Measurements from ENCODE around the gene FBXL7.

The FBXL7 gene

GRCh38 chr5:15898641-15899040 is 398.7 kb downstream of the FBXL7 start:
- H3K27me3 ChIP-seq (replicated peaks), result no peaks in the 10 kb centered on the region
- no peak for DNase-seq
- no peak for TF ChIP-seq CTCF (IDR thresholded peaks at IDR 0.05; ENCODE audit: low read depth, low read length, missing control alignments)
- in situ Hi-C loops (cut with HindIII; ENCODE audit: low pct_ligation_motif_present, low sequenced_read_pairs), result no loop called here
- no peak overlapping the region for H3K27ac ChIP-seq
- no peaks in the 10 kb centered on the region for H3K36me3 ChIP-seq (replicated peaks)
- no peak overlapping the region for H3K4me3 ChIP-seq (ENCODE audit: low read depth, low read length)

- H3K27me3 ChIP-seq (replicated peaks), result no peaks in the 10 kb centered on the region
- no peak overlapping the region for H3K4me3 ChIP-seq (ENCODE audit: low read depth, low read length)
- DNase-seq, result no peak
- no peaks in the 10 kb centered on the region for H3K36me3 ChIP-seq (replicated peaks)
- in situ Hi-C loops (cut with HindIII; ENCODE audit: low pct_ligation_motif_present, low sequenced_read_pairs), result no loop called here
- no peak overlapping the region for H3K27ac ChIP-seq
- no peak for TF ChIP-seq CTCF (IDR thresholded peaks at IDR 0.05; ENCODE audit: low read depth, low read length, missing control alignments)
Observed at GRCh38 chr5:15899481-15899880, 399.5 kb downstream of the FBXL7 start.

- H3K27ac ChIP-seq, result no peak overlapping the region
Observed at GRCh38 chr5:15901151-15901550, 401.2 kb downstream of the FBXL7 start.

GRCh38 chr5:15902066-15902465 is 402.1 kb downstream of the FBXL7 start:
- H3K36me3 ChIP-seq (replicated peaks), result no peaks in the 10 kb centered on the region
- no peak overlapping the region for H3K27ac ChIP-seq
- DNase-seq, result no peak
- no peaks in the 10 kb centered on the region for H3K27me3 ChIP-seq (replicated peaks)
- TF ChIP-seq CTCF (IDR thresholded peaks at IDR 0.05; ENCODE audit: low read depth, low read length, missing control alignments), result no peak
- in situ Hi-C loops (cut with HindIII; ENCODE audit: low pct_ligation_motif_present, low sequenced_read_pairs), result no loop called here
- no peak overlapping the region for H3K4me3 ChIP-seq (ENCODE audit: low read depth, low read length)

More at GRCh38 chr5:15901151-15901550, 401.2 kb downstream of the FBXL7 start:
- Histone ChIP-seq H3K36me3 (replicated peaks) (no peaks in the 10 kb centered on the region), H3K4me3 (ENCODE audit: low read depth, low read length) (no peak overlapping the region), H3K27me3 (replicated peaks) (no peaks in the 10 kb centered on the region)
- in situ Hi-C loops (cut with HindIII; ENCODE audit: low pct_ligation_motif_present, low sequenced_read_pairs), result no loop called here
- TF ChIP-seq CTCF (IDR thresholded peaks at IDR 0.05; ENCODE audit: low read depth, low read length, missing control alignments), result no peak
- no peak for DNase-seq

GRCh38 chr5:15904899-15905830 is 405.2 kb downstream of the FBXL7 start:
- no peak for TF ChIP-seq CTCF (IDR thresholded peaks at IDR 0.05; ENCODE audit: low read depth, low read length, missing control alignments)
- DNase-seq, result no peak
- no peak overlapping the region for H3K27ac ChIP-seq
- no peaks in the 10 kb centered on the region for H3K36me3 ChIP-seq (replicated peaks)
- no peak overlapping the region for H3K4me3 ChIP-seq (ENCODE audit: low read depth, low read length)
- in situ Hi-C loops (cut with HindIII; ENCODE audit: low pct_ligation_motif_present, low sequenced_read_pairs), result no loop called here
- H3K27me3 ChIP-seq (replicated peaks), result no peaks in the 10 kb centered on the region

Data from brain microvascular endothelial cell (primary cell).